Nephron progenitor cell (in vitro differentiated cells): Measurements from ENCODE around the gene ILK.

Experiments
- DNase-seq: peaks from one replicate; pipeline ENCODE4 v3.0.0; 2021
- H3K27ac Mint-ChIP-seq: 2 replicates; pipeline ENCODE4 v1.8.0; 2021; ENCODE audit warnings: mild to moderate bottlenecking, moderate library complexity, mixed read lengths
- H3K27me3 Mint-ChIP-seq: 2 replicates; pipeline ENCODE4 v1.8.0; 2021; ENCODE audit warnings: mild to moderate bottlenecking, low read depth, mixed read lengths; ENCODE audit not compliant: poor library complexity
- H3K36me3 Mint-ChIP-seq: 2 replicates; pipeline ENCODE4 v1.8.0; 2021; ENCODE audit warnings: low read depth, mixed read lengths
- H3K4me1 Mint-ChIP-seq: 2 replicates; pipeline ENCODE4 v1.8.0; 2021; ENCODE audit warnings: mixed read lengths
- H3K4me3 Mint-ChIP-seq: 2 replicates; pipeline ENCODE4 v1.8.0; 2021; ENCODE audit warnings: mild to moderate bottlenecking, moderate library complexity, mixed read lengths
- H3K9me3 Mint-ChIP-seq: 2 replicates; pipeline ENCODE4 v1.8.0; 2021; ENCODE audit warnings: mild to moderate bottlenecking, moderate library complexity, mixed read lengths
- TF ChIP-seq, protein P1 (sequence below): fragments of 200-600 bp; sonication (generic); IDR thresholded peaks from 2 replicates; pipeline ENCODE4 v1.5.0; 2021; ENCODE audit warnings: antibody characterized with exemption

Gene ILK

DNA sequence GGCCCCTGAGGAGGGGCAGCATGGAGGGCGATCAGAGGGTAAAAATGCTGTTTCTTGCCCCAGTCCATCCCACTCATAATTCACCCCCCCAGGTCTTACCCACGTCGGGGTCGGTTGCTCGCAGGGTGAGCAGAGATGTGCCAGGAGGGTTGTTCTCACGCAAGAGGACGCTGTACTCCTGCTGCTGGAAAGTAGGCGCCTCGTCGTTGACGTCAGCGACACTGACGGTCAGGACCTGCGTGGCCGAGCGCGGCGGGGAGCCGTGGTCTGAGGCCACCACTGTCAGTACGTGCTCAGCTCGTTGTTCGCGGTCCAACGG, 26.0 kb downstream of the ILK start:
- TF ChIP-seq, protein P1, sequence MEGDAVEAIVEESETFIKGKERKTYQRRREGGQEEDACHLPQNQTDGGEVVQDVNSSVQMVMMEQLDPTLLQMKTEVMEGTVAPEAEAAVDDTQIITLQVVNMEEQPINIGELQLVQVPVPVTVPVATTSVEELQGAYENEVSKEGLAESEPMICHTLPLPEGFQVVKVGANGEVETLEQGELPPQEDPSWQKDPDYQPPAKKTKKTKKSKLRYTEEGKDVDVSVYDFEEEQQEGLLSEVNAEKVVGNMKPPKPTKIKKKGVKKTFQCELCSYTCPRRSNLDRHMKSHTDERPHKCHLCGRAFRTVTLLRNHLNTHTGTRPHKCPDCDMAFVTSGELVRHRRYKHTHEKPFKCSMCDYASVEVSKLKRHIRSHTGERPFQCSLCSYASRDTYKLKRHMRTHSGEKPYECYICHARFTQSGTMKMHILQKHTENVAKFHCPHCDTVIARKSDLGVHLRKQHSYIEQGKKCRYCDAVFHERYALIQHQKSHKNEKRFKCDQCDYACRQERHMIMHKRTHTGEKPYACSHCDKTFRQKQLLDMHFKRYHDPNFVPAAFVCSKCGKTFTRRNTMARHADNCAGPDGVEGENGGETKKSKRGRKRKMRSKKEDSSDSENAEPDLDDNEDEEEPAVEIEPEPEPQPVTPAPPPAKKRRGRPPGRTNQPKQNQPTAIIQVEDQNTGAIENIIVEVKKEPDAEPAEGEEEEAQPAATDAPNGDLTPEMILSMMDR: no peak
- H3K27ac Mint-ChIP-seq: no peak overlapping the region
- H3K9me3 Mint-ChIP-seq: no peaks in the 10 kb centered on the region
- H3K4me1 Mint-ChIP-seq: peaks cover 5% of the 10 kb centered on the region
- peaks cover 74% of the 10 kb centered on the region for H3K36me3 Mint-ChIP-seq
- H3K4me3 Mint-ChIP-seq: no peak overlapping the region
- H3K27me3 Mint-ChIP-seq: peaks cover 35% of the 10 kb centered on the region
- DNase-seq: no peak

DNA sequence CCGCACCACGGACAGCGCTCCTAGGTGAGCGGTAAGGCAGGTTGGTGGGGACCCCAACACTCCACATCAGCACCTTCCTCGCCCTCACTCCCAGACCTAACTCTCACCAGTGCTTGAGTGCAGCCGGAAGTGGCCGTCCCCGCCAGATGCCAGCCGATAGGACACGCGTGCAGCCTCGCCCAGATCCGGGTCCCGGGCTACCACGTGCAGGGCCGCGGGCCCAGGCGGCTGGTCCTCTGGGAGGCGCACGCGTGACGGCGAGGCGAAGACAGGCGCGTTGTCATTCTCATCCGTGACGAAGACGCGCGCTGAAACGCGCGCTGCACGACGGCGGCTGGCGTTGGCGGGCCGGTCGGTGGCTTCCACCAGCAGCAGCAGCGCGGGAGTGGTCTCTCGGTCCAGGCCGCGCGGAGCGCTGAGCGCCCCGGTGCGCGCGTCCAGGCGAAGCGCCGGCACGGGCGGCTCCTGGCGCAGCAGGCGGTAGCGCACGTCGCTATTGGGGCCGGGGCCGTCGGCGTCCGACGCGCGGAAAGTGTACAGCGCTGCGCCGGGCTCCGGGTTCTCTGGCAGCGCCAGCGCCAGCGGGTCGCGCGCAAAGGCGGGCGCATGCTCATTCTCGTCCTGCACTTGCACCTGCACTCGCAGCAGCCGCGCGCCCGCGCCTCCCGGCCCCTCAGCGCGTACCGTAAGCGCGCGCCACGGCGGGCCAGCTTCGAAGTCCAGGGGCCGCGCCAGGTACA, 26.5 kb downstream of the ILK start:
- Mint-ChIP-seq H3K27me3 (peaks cover 35% of the 10 kb centered on the region), H3K27ac (no peak overlapping the region), H3K4me3 (no peak overlapping the region), H3K36me3 (peaks cover 72% of the 10 kb centered on the region), H3K9me3 (no peaks in the 10 kb centered on the region), H3K4me1 (peaks cover 5% of the 10 kb centered on the region)
- TF ChIP-seq, protein P1: no peak
- peak; percentile 53 for DNase-seq

DNA sequence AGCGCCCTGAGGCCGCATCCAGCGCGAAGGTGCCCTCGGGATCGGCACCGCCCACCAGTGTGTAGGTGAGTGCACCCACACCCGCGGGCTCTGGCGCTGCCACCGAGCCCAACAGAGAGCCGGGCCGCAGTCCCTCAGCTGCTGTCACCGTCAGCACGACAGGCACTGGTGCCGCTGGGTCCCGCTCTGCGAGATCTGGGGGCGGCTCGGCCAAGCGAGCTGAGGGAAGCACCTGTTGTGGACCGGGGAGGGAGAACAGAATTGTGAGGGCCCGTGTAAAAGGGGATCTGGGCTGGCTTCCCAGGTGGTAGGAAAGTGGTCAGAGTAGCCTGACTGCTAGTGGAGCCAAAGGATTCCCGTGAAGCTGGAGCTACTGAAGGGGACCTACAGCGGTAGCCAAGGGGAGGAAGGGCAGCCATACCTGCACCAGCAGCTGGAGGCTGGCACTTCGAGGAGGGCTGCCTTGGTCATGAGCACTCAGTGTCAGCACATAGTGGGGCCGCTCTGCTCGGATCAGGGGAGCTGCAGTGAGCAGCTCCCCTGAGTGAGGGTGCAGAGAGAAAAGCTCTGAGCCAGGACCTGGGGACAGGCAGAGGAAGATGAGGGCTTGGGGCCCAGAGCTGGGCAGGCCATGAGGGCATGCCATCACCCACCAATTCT, 27.2 kb downstream of the ILK start:
- peak overlapping the region; percentile 23 for H3K4me3 Mint-ChIP-seq
- no peak for DNase-seq
- TF ChIP-seq, protein P1: no peak
- H3K9me3 Mint-ChIP-seq: no peaks in the 10 kb centered on the region
- H3K27me3 Mint-ChIP-seq: peaks cover 35% of the 10 kb centered on the region
- H3K4me1 Mint-ChIP-seq: peaks cover 5% of the 10 kb centered on the region
- H3K36me3 Mint-ChIP-seq: peaks cover 68% of the 10 kb centered on the region
- H3K27ac Mint-ChIP-seq: no peak overlapping the region

DNA sequence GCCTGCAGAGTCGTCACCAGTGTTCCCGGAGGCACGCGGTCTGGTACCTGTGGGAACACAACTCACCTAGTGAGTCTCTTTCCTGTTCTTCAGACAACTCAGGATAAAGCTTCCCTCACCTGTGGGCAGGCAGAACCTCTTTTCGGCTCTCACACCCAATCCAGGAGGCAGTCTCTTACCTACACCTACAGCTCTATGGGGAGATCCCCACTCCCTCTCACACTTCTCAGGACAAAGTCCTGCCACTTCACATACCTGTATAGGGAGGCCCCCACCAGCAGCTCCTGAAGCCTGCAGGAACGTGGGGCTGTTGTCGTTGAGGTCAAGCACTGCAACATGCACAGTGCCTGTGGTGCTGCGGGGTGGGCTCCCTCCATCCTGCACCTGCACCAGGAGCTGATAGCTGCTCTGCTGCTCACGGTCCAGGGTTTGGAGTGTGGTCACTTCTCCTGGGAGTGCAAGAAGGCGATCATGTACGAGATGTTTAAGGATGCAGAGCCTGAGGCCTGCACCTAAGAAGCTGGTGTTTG, 27.9 kb downstream of the ILK start:
- DNase-seq: no peak
- TF ChIP-seq, protein P1: no peak
- Mint-ChIP-seq H3K36me3 (peaks cover 65% of the 10 kb centered on the region), H3K27ac (no peak overlapping the region), H3K9me3 (no peaks in the 10 kb centered on the region), H3K4me1 (peaks cover 5% of the 10 kb centered on the region), H3K27me3 (peaks cover 35% of the 10 kb centered on the region), H3K4me3 (no peak overlapping the region)

DNA sequence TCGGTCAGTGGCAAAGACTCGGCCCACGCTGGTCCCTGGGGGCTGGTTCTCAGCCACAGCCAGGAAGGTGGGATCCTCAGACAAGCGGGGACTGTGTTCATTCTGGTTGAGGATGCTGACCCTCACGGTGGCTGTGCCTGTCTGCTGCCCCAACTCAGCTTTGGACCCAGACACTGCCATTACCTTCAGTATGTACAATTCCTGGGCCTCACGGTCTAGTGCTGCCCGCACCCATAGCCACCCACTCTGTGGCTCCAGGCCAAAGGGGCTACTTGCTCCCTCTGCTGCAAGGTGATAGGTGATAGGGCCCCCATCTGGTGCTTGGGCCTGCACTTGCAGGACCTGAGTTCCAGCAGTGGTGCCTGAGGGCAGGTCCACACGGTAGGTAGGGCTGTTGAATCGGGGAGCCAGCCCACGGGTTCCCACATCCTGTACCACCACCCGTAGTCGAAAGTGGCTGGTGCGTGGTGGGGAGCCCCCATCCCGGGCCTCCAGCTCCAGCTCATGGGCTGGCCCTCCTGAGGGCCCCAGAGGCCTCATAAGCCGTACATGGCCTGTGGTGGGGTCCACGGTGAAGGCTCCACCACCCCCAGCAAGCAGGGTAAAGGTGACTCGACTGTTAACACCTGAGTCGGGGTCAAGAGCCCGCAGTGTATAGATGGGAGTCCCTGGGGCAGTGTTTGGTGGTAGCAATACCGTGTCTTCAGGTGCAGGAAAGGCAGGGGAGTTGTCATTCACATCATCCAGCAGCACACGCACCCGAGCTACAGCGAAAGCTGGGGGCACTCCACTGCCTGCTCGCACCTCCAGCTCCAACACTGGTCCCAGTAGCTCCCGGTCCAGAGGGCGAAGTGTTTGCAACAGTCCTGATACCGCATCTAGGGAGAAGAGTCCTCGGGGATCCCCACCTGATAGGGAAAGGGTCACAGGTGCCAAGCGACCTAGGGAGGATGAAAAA, 28.8 kb downstream of the ILK start:
- H3K9me3 Mint-ChIP-seq: no peaks in the 10 kb centered on the region
- TF ChIP-seq, protein P1: no peak
- peaks cover 35% of the 10 kb centered on the region for H3K27me3 Mint-ChIP-seq
- DNase-seq: no peak
- H3K27ac Mint-ChIP-seq: no peak overlapping the region
- peaks cover 58% of the 10 kb centered on the region for H3K36me3 Mint-ChIP-seq
- H3K4me1 Mint-ChIP-seq: peaks cover 5% of the 10 kb centered on the region
- H3K4me3 Mint-ChIP-seq: no peak overlapping the region
